ENCODE results near the gene TULP1. TPM values are rescaled to one million over a fixed set of nuclear protein-coding genes. Genes with fewer than 3 reads are reported as not detected.

Gene TULP1
- total and polyA plus RNA-seq, 4 donors, result not detected

DNA sequence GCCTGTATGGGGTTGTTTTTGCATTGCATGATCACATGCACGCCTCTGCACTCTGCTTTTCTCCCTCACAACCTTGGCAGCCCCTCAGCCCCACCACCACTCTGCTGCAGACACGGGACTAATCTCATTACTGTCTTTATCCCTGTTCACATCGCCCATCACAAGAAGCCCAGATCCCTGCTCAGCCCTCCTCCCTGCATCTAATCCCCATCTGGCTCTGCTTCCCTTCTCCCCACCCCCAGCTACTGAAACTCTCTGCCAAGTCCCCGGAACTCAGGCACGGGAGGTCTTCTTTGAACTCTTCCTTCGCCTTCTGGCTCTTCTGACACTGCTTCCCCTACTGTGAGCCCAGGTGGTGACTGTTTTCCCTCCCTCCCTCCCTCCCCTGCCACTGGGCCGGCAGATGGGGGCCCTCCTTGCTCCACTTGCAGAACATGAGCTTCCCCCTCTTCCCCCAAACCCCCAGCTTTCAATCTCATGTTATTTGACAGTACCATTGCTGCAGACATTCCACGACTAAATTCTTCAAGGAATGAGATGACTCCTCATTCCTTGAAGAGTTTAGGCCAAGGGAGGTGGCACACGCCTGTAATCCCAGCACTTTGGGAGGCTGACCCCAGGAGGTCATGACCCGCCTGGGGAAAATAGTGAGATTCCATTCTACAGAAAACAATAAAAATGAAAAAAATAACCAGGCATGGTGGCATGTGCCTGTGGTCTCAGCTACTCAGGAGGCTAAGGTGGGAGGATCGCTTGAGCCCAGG lies 21.9 kb upstream of the TULP1 start (continued):
- TF ChIP-seq, protein P1, sequence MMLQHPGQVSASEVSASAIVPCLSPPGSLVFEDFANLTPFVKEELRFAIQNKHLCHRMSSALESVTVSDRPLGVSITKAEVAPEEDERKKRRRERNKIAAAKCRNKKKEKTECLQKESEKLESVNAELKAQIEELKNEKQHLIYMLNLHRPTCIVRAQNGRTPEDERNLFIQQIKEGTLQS (IDR thresholded peaks at IDR 0.05), result no peak

DNA sequence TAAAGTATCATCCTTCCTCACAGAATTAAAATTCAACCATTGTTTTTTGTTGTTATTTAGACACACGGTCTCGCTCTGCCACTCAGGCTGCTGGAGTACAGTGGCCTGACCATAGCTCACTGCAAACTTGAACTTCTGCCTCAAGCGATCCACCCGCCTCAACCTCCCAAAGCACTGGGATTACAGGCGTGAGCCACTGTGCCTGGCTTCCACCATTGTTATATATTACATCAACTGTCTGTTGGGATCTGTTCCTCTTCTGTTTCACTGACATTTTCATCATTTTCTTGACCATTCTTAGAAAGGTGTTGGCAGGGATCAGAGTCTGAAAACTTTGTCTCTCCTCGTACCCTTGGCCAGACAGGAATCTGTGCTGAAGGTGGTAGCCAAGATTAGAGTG lies 21.3 kb upstream of the TULP1 start:
- no peak overlapping the region for H3K9ac ChIP-seq (ENCODE audit: low read depth in 1 of 2, low read length in 2 of 2)
- no peak overlapping the region for H3K4me3 ChIP-seq (ENCODE audit: low read depth in 1 of 3, low read length in 3 of 3)
- H3K27me3 ChIP-seq (ENCODE audit: control insufficient read depth in 4 of 4, insufficient read depth in 4 of 4, low read length in 3 of 4), result no peaks in the 10 kb centered on the region
- no peak for DNase-seq (ENCODE audit: low spot score)
- H3K36me3 ChIP-seq (ENCODE audit: control insufficient read depth in 4 of 4, insufficient read depth in 3 of 4, low read depth in 1 of 4, low read length in 3 of 4), result no peaks in the 10 kb centered on the region
- H3K27ac ChIP-seq (ENCODE audit: low read depth in 1 of 2, low read length in 2 of 2), result no peak overlapping the region
- H3K9me3 ChIP-seq (ENCODE audit: control insufficient read depth in 4 of 4, low read length in 3 of 4), result no peaks in the 10 kb centered on the region
- no peaks in the 10 kb centered on the region for H3K4me1 ChIP-seq (ENCODE audit: control insufficient read depth in 4 of 4, insufficient read depth in 4 of 4, low read length in 3 of 4)
- WGBS, result 90% methylated on average over 6 of the region's 6 CpGs
- TF ChIP-seq EGR1 (IDR thresholded peaks at IDR 0.05; ENCODE audit: low read depth in 2 of 2) (no peak), HNF4G (IDR thresholded peaks at IDR 0.05) (no peak), RAD21 (IDR thresholded peaks at IDR 0.05) (no peak), NR2F2 (IDR thresholded peaks at IDR 0.05) (no peak)
- TF ChIP-seq, protein P2, sequence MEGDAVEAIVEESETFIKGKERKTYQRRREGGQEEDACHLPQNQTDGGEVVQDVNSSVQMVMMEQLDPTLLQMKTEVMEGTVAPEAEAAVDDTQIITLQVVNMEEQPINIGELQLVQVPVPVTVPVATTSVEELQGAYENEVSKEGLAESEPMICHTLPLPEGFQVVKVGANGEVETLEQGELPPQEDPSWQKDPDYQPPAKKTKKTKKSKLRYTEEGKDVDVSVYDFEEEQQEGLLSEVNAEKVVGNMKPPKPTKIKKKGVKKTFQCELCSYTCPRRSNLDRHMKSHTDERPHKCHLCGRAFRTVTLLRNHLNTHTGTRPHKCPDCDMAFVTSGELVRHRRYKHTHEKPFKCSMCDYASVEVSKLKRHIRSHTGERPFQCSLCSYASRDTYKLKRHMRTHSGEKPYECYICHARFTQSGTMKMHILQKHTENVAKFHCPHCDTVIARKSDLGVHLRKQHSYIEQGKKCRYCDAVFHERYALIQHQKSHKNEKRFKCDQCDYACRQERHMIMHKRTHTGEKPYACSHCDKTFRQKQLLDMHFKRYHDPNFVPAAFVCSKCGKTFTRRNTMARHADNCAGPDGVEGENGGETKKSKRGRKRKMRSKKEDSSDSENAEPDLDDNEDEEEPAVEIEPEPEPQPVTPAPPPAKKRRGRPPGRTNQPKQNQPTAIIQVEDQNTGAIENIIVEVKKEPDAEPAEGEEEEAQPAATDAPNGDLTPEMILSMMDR (IDR thresholded peaks at IDR 0.05; ENCODE audit: low read depth, low read length, missing input control), result no peak
- TF ChIP-seq, protein P3, sequence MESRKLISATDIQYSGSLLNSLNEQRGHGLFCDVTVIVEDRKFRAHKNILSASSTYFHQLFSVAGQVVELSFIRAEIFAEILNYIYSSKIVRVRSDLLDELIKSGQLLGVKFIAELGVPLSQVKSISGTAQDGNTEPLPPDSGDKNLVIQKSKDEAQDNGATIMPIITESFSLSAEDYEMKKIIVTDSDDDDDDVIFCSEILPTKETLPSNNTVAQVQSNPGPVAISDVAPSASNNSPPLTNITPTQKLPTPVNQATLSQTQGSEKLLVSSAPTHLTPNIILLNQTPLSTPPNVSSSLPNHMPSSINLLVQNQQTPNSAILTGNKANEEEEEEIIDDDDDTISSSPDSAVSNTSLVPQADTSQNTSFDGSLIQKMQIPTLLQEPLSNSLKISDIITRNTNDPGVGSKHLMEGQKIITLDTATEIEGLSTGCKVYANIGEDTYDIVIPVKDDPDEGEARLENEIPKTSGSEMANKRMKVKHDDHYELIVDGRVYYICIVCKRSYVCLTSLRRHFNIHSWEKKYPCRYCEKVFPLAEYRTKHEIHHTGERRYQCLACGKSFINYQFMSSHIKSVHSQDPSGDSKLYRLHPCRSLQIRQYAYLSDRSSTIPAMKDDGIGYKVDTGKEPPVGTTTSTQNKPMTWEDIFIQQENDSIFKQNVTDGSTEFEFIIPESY (IDR thresholded peaks at IDR 0.05), result no peak

DNA sequence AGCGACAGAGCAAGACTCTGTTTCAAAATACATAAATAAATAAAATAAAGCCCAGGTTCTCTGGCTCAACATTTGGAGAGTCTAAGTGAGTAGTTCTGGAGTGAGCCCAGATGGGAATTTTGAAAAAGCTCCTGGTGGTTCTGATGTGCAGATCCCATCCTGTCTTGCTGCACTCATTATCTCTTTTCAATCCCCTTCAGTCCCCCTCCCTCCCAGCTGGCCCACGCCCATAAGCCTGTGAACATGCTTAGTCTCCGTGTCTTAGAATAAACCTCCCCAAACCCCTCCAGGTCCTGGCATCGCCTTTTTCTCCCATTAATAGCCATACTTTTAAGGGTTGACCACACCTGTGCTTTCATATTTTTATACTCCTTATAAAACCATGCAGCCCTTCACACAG lies 19.4 kb upstream of the TULP1 start:
- Histone ChIP-seq H3K9me3 (ENCODE audit: control insufficient read depth in 4 of 4, low read length in 3 of 4) (no peaks in the 10 kb centered on the region), H3K27me3 (ENCODE audit: control insufficient read depth in 4 of 4, insufficient read depth in 4 of 4, low read length in 3 of 4) (no peaks in the 10 kb centered on the region), H3K9ac (ENCODE audit: low read depth in 1 of 2, low read length in 2 of 2) (no peak overlapping the region), H3K4me1 (ENCODE audit: control insufficient read depth in 4 of 4, insufficient read depth in 4 of 4, low read length in 3 of 4) (no peaks in the 10 kb centered on the region), H3K4me3 (ENCODE audit: low read depth in 1 of 3, low read length in 3 of 3) (no peak overlapping the region), H3K36me3 (ENCODE audit: control insufficient read depth in 4 of 4, insufficient read depth in 3 of 4, low read depth in 1 of 4, low read length in 3 of 4) (no peaks in the 10 kb centered on the region), H3K27ac (ENCODE audit: low read depth in 1 of 2, low read length in 2 of 2) (no peak overlapping the region)
- no peak for DNase-seq (ENCODE audit: low spot score)
- 86% methylated on average over 4 of the region's 4 CpGs for WGBS
- TF ChIP-seq, protein P2 (IDR thresholded peaks at IDR 0.05; ENCODE audit: low read depth, low read length, missing input control), result no peak
- TF ChIP-seq, protein P3 (IDR thresholded peaks at IDR 0.05), result no peak
- TF ChIP-seq RXRA (IDR thresholded peaks at IDR 0.05) (no peak), YY1 (IDR thresholded peaks at IDR 0.05) (no peak), RAD21 (IDR thresholded peaks at IDR 0.05) (no peak), SP1 (IDR thresholded peaks at IDR 0.05) (no peak), EGR1 (IDR thresholded peaks at IDR 0.05; ENCODE audit: low read depth in 2 of 2) (no peak), HNF4G (IDR thresholded peaks at IDR 0.05) (no peak), JUND (IDR thresholded peaks at IDR 0.05) (no peak), TAF1 (conservative IDR thresholded peaks at IDR 0.05) (no peak), GABPA (IDR thresholded peaks at IDR 0.05 in 1 of 2, conservative IDR thresholded peaks at IDR 0.05 in 1 of 2) (no peak)
